Measurements from ENCODE around the gene CCDC157. TPM values are rescaled to one million over a fixed set of nuclear protein-coding genes. Genes with fewer than 3 reads are reported as not detected.

CCDC157 gene
- total and polyA plus RNA-seq, 2 of the 4 experiments (the other 2 are of a cell fraction): 0.90 to 2.2 TPM

DNA sequence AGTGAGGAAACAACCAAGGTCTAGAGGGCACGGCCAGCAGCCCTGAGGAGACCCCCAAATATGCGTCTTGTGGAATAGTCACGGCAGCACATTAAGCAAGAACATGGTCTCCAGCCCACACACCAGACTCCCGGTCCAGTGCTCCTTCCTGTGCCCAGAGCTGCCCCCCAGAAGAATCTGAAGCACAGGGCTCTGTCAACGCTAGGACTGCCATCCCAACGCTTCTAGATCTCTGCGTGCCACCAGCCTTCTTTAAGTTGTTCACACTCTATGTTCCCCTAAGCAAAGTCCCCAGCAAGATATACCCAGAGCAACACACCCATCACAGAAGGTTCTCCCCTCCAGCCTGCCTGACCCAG lies 36.5 kb downstream of the CCDC157 start:
- ATAC-seq (ENCODE audit: low read depth) (no peak), DNase-seq (no peak)
- no TSS peak for BruUV-seq (replicated peaks)
- no peak overlapping the region for H3K23ac ChIP-seq (ENCODE audit: low read depth, low read length)
- no peaks in the 10 kb centered on the region for H3K27me3 ChIP-seq (ENCODE audit: control insufficient read depth, insufficient read depth, low read length)
- no peak overlapping the region for H2AK5ac ChIP-seq (ENCODE audit: low read depth, low read length)
- no peaks in the 10 kb centered on the region for H3K9me3 ChIP-seq (ENCODE audit: control insufficient read depth, insufficient read depth, low read length)
- H2AFZ ChIP-seq (replicated peaks; ENCODE audit: low read length, poor library complexity): no peak overlapping the region
- H3K14ac ChIP-seq (replicated peaks; ENCODE audit: low read depth, low read length): no peak overlapping the region
- no peak overlapping the region for H4K8ac ChIP-seq (ENCODE audit: low read depth in 2 of 2, low read length in 2 of 2)
- dilution Hi-C loops (cut with HindIII; ENCODE audit: low sequenced_read_pairs, unreplicated experiment): no loop called here
- no peak for TF ChIP-seq BHLHE40 (IDR thresholded peaks at IDR 0.05; ENCODE audit: low read depth, low read length)
- no peak for TF ChIP-seq SMC3 (IDR thresholded peaks at IDR 0.05; ENCODE audit: low read depth, low read length)
- TF ChIP-seq, protein P1, sequence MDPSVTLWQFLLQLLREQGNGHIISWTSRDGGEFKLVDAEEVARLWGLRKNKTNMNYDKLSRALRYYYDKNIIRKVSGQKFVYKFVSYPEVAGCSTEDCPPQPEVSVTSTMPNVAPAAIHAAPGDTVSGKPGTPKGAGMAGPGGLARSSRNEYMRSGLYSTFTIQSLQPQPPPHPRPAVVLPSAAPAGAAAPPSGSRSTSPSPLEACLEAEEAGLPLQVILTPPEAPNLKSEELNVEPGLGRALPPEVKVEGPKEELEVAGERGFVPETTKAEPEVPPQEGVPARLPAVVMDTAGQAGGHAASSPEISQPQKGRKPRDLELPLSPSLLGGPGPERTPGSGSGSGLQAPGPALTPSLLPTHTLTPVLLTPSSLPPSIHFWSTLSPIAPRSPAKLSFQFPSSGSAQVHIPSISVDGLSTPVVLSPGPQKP (IDR thresholded peaks at IDR 0.05; ENCODE audit: borderline replicate concordance, low read depth, low read length): no peak
- no peak for TF ChIP-seq RCOR1 (IDR thresholded peaks at IDR 0.05; ENCODE audit: insufficient replicate concordance, low read length)
- TF ChIP-seq FOS (IDR thresholded peaks at IDR 0.05; ENCODE audit: low read depth, low read length): no peak
- no peak for TF ChIP-seq MXI1 (IDR thresholded peaks at IDR 0.05; ENCODE audit: borderline replicate concordance, low read depth, low read length)
- TF ChIP-seq, protein P2, sequence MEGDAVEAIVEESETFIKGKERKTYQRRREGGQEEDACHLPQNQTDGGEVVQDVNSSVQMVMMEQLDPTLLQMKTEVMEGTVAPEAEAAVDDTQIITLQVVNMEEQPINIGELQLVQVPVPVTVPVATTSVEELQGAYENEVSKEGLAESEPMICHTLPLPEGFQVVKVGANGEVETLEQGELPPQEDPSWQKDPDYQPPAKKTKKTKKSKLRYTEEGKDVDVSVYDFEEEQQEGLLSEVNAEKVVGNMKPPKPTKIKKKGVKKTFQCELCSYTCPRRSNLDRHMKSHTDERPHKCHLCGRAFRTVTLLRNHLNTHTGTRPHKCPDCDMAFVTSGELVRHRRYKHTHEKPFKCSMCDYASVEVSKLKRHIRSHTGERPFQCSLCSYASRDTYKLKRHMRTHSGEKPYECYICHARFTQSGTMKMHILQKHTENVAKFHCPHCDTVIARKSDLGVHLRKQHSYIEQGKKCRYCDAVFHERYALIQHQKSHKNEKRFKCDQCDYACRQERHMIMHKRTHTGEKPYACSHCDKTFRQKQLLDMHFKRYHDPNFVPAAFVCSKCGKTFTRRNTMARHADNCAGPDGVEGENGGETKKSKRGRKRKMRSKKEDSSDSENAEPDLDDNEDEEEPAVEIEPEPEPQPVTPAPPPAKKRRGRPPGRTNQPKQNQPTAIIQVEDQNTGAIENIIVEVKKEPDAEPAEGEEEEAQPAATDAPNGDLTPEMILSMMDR (conservative IDR thresholded peaks at IDR 0.05; ENCODE audit: low read depth, low read length): no peak
- TF ChIP-seq RAD21 (IDR thresholded peaks at IDR 0.05; ENCODE audit: low read length): no peak
- no peak overlapping the region for H2BK20ac ChIP-seq (ENCODE audit: low read depth, low read length)
- no peak overlapping the region for H3K4ac ChIP-seq (ENCODE audit: low read depth, low read length)
- H2AK9ac ChIP-seq (replicated peaks; ENCODE audit: low read depth, low read length, poor library complexity): no peak overlapping the region
- WGBS, 2 experiments (ENCODE audit: extremely low coverage in 2 of 2, insufficient read length in 1 of 2): 66% methylated on average over 4 of the region's 7 CpGs; no CpG with 5 or more reads in 1 of the 2 experiments
- H4K20me1 ChIP-seq (ENCODE audit: insufficient read depth, low read length): peaks cover 9% of the 10 kb centered on the region
- H3K4me1 ChIP-seq (ENCODE audit: control insufficient read depth, insufficient read depth, low read length): peaks cover 12% of the 10 kb centered on the region
- in situ Hi-C loops (cut with MboI; ENCODE audit: low sequenced_read_pairs): loop anchor here (10.0 kb wide), 2 partner anchors 92 to 288 kb away; no protein-coding TSS in a partner anchor
- no peaks in the 10 kb centered on the region for H3K36me3 ChIP-seq (ENCODE audit: control insufficient read depth, insufficient read depth, low read length)
- H3K4me3 ChIP-seq (ENCODE audit: insufficient read depth, low read depth, low read length): no peak overlapping the region
- H2BK5ac ChIP-seq (ENCODE audit: low read depth, low read length, poor library complexity, severe bottlenecking): no peak overlapping the region
- H2BK15ac ChIP-seq (ENCODE audit: low read depth, low read length): no peak overlapping the region
- no peak overlapping the region for H2BK120ac ChIP-seq (ENCODE audit: low read depth, low read length)
- H4K5ac ChIP-seq (ENCODE audit: low read depth, low read length): no peak overlapping the region
- POLR2A ChIA-PET (ENCODE audit: unreplicated experiment): no interaction called here
- H3K18ac ChIP-seq (ENCODE audit: low read depth, low read length): no peak overlapping the region
- H3K27ac ChIP-seq (ENCODE audit: insufficient read depth, low read length): no peak overlapping the region
- intact Hi-C loops (cut with micrococcal nuclease): no loop called here
- H3K56ac ChIP-seq (ENCODE audit: extremely low read depth, insufficient read depth, low read length): no peak overlapping the region
- peaks cover 12% of the 10 kb centered on the region for H3K9me1 ChIP-seq (ENCODE audit: insufficient read depth, low read length)
- H4K91ac ChIP-seq (ENCODE audit: insufficient read depth, low read depth, low read length): no peak overlapping the region
- CTCF ChIA-PET: no interaction called here
- no peak overlapping the region for H3K4me2 ChIP-seq (ENCODE audit: low read depth, low read length)
- no peak overlapping the region for H3K9ac ChIP-seq (ENCODE audit: low read depth, low read length)
- H3K79me1 ChIP-seq (ENCODE audit: low read depth in 1 of 2, low read length in 2 of 2): peaks cover 7 to 17% of the 10 kb centered on the region in 2 experiments

Data from IMR-90 (cell line).